Astrocyte (in vitro differentiated cells and primary cell): Measurements from ENCODE around the gene CELF4.

Experiments
- EZH2 ChIP-seq: IDR thresholded peaks from 2 replicates; pipeline ENCODE4 v1.6.1; 2012; ENCODE audit warnings: mild to moderate bottlenecking, low read length, inconsistent platforms; ENCODE audit not compliant: insufficient read depth
- TF ChIP-seq, protein P1 (sequence below): IDR thresholded peaks from 2 replicates; pipeline ENCODE4 v1.5.1; 2011; ENCODE audit warnings: low read depth, mild to moderate bottlenecking, inconsistent platforms, low read length, moderate library complexity; ENCODE audit not compliant: insufficient read depth

GRCh38 chr18:37422596-37422995 lies 143.0 kb downstream of the CELF4 start:
- TF ChIP-seq, protein P1, sequence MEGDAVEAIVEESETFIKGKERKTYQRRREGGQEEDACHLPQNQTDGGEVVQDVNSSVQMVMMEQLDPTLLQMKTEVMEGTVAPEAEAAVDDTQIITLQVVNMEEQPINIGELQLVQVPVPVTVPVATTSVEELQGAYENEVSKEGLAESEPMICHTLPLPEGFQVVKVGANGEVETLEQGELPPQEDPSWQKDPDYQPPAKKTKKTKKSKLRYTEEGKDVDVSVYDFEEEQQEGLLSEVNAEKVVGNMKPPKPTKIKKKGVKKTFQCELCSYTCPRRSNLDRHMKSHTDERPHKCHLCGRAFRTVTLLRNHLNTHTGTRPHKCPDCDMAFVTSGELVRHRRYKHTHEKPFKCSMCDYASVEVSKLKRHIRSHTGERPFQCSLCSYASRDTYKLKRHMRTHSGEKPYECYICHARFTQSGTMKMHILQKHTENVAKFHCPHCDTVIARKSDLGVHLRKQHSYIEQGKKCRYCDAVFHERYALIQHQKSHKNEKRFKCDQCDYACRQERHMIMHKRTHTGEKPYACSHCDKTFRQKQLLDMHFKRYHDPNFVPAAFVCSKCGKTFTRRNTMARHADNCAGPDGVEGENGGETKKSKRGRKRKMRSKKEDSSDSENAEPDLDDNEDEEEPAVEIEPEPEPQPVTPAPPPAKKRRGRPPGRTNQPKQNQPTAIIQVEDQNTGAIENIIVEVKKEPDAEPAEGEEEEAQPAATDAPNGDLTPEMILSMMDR = no peak
- no peak for TF ChIP-seq EZH2
